HG03520 (cell line): ENCODE measurements around the gene TNFRSF11A.

ENCODE experiments used
- ATAC-seq: cut with Tn5 transposase; IDR thresholded peaks from one replicate; pipeline ENCODE4 v1.9.1; 2021; ENCODE audit warnings: mild to moderate bottlenecking, moderate library complexity; ENCODE audit not compliant: unreplicated experiment

The TNFRSF11A gene

GRCh38 chr18:62324181-62324828 is 805 bp upstream of the TNFRSF11A start:
- ATAC-seq = no peak

- no peak for ATAC-seq
Measured at GRCh38 chr18:62325806-62326645, 916 bp downstream of the TNFRSF11A start.

GRCh38 chr18:62326646-62327348 is 1.7 kb downstream of the TNFRSF11A start:
- no peak for ATAC-seq

- ATAC-seq = no peak
Measured at GRCh38 chr18:62327977-62328376, 2.9 kb downstream of the TNFRSF11A start.

GRCh38 chr18:62328586-62329525 is 3.7 kb downstream of the TNFRSF11A start:
- ATAC-seq = no peak

GRCh38 chr18:62329691-62330454 is 4.8 kb downstream of the TNFRSF11A start:
- ATAC-seq = no peak

- ATAC-seq = no peak
Measured at GRCh38 chr18:62330650-62331049, 5.5 kb downstream of the TNFRSF11A start.

GRCh38 chr18:62331581-62332356 is 6.7 kb downstream of the TNFRSF11A start:
- no peak for ATAC-seq

GRCh38 chr18:62332431-62332830 is 7.3 kb downstream of the TNFRSF11A start:
- no peak for ATAC-seq

GRCh38 chr18:62332964-62333695 is 8.0 kb downstream of the TNFRSF11A start:
- ATAC-seq = no peak

- no peak for ATAC-seq
Measured at GRCh38 chr18:62334120-62334519, 9.0 kb downstream of the TNFRSF11A start.

- no peak for ATAC-seq
Measured at GRCh38 chr18:62335494-62335893, 10.4 kb downstream of the TNFRSF11A start.

- no peak for ATAC-seq
Measured at GRCh38 chr18:62336618-62337017, 11.5 kb downstream of the TNFRSF11A start.

GRCh38 chr18:62337336-62337735 is 12.2 kb downstream of the TNFRSF11A start:
- no peak for ATAC-seq

- no peak for ATAC-seq
Measured at GRCh38 chr18:62338446-62339105, 13.5 kb downstream of the TNFRSF11A start.

- no peak for ATAC-seq
Measured at GRCh38 chr18:62339106-62339988, 14.2 kb downstream of the TNFRSF11A start.

GRCh38 chr18:62340996-62341395 is 15.9 kb downstream of the TNFRSF11A start:
- no peak for ATAC-seq
